Stomach (tissue), 4 donors: ENCODE results near the gene RALBP1.

Source experiments
- CTCF ChIP-seq, 7 experiments: fragments of 450-650 bp in 4 of 7; fragments of 200-600 bp in 3 of 7; sonication (generic) in 3 of 7; IDR thresholded peaks; one replicate each; pipeline ENCODE4 v1.5.1; 2016 to 2019; ENCODE audit warnings: antibody characterized with exemption in 7 of 7, control low read depth in 2 of 7, mild to moderate bottlenecking in 1 of 7
- EP300 ChIP-seq: sonication (generic); formaldehyde crosslinking; IDR thresholded peaks from one replicate; pipeline ENCODE4 v1.6.1; 2017; ENCODE audit warnings: antibody characterized with exemption
- POLR2A ChIP-seq, 4 donors: fragments of 450-650 bp; IDR thresholded peaks; one replicate each; pipeline ENCODE4 v1.6.1; 2016; ENCODE audit warnings: antibody characterized with exemption in 4 of 4, control low read depth in 2 of 4, mild to moderate bottlenecking in 1 of 4, moderate library complexity in 1 of 4
- POLR2AphosphoS5 ChIP-seq, 3 donors: sonication (generic); formaldehyde crosslinking; IDR thresholded peaks; one replicate each; pipeline ENCODE4 v1.6.1; 2016; ENCODE audit warnings: antibody characterized with exemption in 3 of 3

- no peak for TF ChIP-seq POLR2A (IDR thresholded peaks at IDR 0.05)
- no peak for TF ChIP-seq EP300
- TF ChIP-seq CTCF (IDR thresholded peaks at IDR 0.05) = no peak
- no peak for TF ChIP-seq POLR2AphosphoS5 (IDR thresholded peaks at IDR 0.05)
Measured at GRCh38 chr18:9444549-9444948, 30.8 kb upstream of the RALBP1 start.
